WERI-Rb-1 (cell line): ENCODE results near the gene SEC23B.
"Not testable (repeated sequence)": the region's sequence is repeated elsewhere in the genome, so short reads cannot be mapped to it uniquely, and the experiment has no call there.

Source experiments
- DNase-seq: peaks from one replicate; pipeline ENCODE4 v3.0.0-alpha.2; 2020
- H3K27ac ChIP-seq: fragments of 250-450 bp; sonication (Bioruptor Pico); 2 replicates; pipeline ENCODE4 v1.5.1; 2020; ENCODE audit warnings: mild to moderate bottlenecking, moderate library complexity
- H3K27me3 ChIP-seq: fragments of 250-450 bp; sonication (Bioruptor Pico); 2 replicates; pipeline ENCODE4 v1.5.1; 2021; ENCODE audit warnings: mild to moderate bottlenecking, low read depth, moderate library complexity; ENCODE audit not compliant: insufficient read depth, severe bottlenecking
- H3K36me3 ChIP-seq: fragments of 250-450 bp; sonication (Bioruptor Pico); 2 replicates; pipeline ENCODE4 v1.5.1; 2020; ENCODE audit warnings: mild to moderate bottlenecking, moderate library complexity
- H3K4me3 ChIP-seq: 2 replicates; pipeline ENCODE4 v1.5.1; 2011; ENCODE audit warnings: low read depth, mild to moderate bottlenecking, control low read depth, low read length
- H3K9me3 ChIP-seq: fragments of 250-450 bp; sonication (Bioruptor Pico); 2 replicates; pipeline ENCODE4 v1.5.1; 2021; ENCODE audit warnings: mild to moderate bottlenecking, moderate library complexity; ENCODE audit not compliant: severe bottlenecking
- TF ChIP-seq, protein P1 (sequence below): IDR thresholded peaks from 2 replicates; pipeline ENCODE4 v1.5.1; 2011; ENCODE audit warnings: low read depth, mild to moderate bottlenecking, control low read depth, inconsistent platforms, low read length

SEC23B gene

DNA sequence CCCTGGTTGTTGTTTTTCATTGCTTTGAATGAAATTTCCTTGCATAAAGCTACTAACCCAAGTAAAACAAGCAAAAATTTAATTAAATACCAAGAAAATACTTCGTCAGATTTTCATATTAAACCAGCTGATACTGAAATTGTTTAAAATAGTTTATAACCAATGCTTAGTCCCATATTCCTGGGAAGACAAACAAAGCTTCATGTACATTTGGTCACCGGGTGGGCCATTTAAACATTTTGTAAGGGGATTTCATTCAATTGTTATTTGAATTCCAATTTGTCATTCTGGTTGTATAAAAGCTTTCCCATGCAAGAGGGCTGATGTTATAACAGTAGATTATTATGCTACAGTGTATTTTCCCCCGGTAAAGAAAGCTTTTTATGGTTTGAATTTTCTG lies 10.1 kb upstream of the SEC23B start:
- peak overlapping the region; percentile 84 for H3K27ac ChIP-seq
- DNase-seq, result no peak

DNA sequence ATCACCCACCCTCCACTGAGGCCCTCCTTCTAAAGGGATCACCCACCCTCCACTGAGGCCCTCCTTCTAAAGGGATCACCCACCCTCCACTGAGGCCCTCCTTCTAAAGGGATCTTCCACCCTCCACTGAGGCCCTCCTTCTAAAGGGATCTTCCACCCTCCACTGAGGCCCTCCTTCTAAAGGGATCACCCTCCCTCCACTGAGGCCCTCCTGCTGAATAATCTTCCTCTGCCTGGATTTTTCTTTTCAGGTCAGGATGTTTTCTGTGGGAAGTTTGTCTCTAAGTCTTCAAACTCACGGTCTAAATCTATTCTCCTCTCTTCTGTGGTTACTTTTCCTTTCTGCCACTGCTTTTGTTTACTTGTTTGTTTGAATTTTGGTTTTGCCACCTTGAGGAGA lies 6.1 kb upstream of the SEC23B start:
- H3K4me3 ChIP-seq, H3K36me3 ChIP-seq, DNase-seq, H3K27ac ChIP-seq, H3K9me3 ChIP-seq, H3K27me3 ChIP-seq: not testable (repeated sequence)

More for the DNA sequence above, 10.1 kb upstream of the SEC23B start:
- TF ChIP-seq, protein P1, sequence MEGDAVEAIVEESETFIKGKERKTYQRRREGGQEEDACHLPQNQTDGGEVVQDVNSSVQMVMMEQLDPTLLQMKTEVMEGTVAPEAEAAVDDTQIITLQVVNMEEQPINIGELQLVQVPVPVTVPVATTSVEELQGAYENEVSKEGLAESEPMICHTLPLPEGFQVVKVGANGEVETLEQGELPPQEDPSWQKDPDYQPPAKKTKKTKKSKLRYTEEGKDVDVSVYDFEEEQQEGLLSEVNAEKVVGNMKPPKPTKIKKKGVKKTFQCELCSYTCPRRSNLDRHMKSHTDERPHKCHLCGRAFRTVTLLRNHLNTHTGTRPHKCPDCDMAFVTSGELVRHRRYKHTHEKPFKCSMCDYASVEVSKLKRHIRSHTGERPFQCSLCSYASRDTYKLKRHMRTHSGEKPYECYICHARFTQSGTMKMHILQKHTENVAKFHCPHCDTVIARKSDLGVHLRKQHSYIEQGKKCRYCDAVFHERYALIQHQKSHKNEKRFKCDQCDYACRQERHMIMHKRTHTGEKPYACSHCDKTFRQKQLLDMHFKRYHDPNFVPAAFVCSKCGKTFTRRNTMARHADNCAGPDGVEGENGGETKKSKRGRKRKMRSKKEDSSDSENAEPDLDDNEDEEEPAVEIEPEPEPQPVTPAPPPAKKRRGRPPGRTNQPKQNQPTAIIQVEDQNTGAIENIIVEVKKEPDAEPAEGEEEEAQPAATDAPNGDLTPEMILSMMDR, result no peak
- Histone ChIP-seq H3K27me3 (no peaks in the 10 kb centered on the region), H3K36me3 (peaks cover 14% of the 10 kb centered on the region), H3K4me3 (peak overlapping the region; percentile 88), H3K9me3 (no peaks in the 10 kb centered on the region)

DNA sequence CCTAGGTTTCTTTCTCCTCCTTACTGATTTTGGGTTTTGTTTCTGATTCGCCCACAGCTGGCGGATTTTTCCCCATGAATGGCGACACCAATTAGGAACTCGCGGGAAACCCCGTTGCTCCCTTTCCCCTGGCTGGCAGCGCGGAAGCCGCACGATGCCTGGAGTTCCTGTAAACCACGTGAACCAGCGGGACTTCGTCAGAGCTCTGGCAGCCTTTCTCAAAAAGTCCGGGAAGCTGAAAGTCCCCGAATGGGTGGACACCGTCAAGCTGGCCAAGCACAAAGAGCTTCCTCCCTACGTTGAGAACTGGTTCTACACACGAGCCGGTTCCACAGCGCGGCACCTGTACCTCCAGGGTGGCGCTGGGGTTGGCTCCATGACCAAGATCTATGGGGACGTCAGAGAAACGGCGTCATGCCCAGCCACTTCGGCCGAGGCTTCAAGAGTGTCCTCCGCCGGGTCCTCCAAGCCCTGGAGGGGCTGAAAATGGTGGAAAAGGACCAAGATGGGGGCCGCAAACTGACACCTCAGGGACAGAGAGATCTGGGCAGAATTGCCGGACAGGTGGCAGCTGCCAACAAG lies 3.2 kb upstream of the SEC23B start:
- no peak overlapping the region for H3K27ac ChIP-seq
- TF ChIP-seq, protein P1, result no peak
- no peaks in the 10 kb centered on the region for H3K27me3 ChIP-seq
- H3K9me3 ChIP-seq, result no peaks in the 10 kb centered on the region
- no peak for DNase-seq
- H3K36me3 ChIP-seq, result peaks cover under 1% of the 10 kb centered on the region; the same call in 1 of the 2 replicates
- no peak overlapping the region for H3K4me3 ChIP-seq

DNA sequence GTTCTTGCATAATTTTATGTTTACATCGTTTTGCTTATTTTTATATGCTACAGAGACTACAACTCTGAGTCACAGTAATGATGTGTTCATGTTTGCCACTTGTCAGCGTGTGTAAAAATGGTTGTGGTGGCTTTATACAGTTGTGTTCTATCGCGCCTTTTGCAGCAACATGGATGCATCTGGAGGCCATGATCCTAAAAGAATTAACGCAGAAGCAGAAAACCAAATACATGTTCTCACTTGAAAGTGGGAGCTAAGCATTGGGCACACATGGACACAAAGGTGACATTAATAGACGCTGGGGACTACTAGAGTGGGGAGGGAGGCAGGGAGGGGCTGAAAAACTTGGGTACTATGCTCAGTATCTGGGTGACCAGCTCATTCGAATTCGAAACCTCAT lies 996 bp upstream of the SEC23B start:
- Histone ChIP-seq H3K27me3 (no peaks in the 10 kb centered on the region), H3K36me3 (peaks cover 21% of the 10 kb centered on the region), H3K27ac (peak overlapping the region; percentile 96), H3K9me3 (no peaks in the 10 kb centered on the region), H3K4me3 (peak overlapping the region; percentile 99)
- DNase-seq, result no peak
- TF ChIP-seq, protein P1, result no peak

DNA sequence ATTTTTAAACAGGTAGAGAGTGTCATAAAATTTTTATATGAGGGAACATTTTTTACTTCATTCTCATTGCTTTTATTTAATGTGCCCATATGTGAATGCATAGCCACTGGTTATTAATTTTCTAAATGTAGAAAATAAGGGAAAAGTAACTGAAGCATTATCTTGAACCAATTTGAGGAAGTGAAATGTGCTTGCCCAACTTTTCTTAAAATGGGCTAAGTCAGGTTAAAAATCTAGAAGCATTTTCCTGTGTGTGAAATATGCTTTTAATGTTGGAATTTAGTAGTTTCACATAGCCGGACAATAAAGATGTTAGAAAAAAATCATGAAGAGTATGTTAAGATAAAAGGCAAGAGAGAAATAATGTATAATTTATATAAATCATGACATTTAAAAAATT lies 3.8 kb downstream of the SEC23B start:
- Histone ChIP-seq H3K4me3 (no peak overlapping the region), H3K36me3 (peaks cover 61% of the 10 kb centered on the region), H3K27ac (no peak overlapping the region), H3K27me3 (no peaks in the 10 kb centered on the region), H3K9me3 (no peaks in the 10 kb centered on the region)
- no peak for DNase-seq
- TF ChIP-seq, protein P1, result no peak

DNA sequence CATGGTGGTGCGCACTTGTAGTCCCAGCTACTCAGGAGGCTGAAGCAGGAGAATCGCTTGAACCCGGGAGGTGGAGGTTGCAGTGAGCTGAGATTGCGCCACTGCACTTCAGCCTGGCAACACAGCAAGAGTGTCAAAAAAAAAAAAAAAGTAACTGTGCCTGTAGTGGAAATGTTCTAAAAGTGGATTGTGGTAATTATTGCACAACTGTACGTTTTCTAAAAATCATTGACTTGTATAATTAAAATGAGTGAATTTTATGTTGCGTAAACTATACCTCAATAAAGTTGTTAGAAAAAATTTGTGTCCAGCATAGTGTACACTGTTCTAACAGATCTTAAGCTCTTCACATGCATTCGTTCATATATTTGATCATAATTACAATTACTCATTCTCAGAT lies 5.5 kb downstream of the SEC23B start:
- H3K36me3 ChIP-seq, result peaks cover 61% of the 10 kb centered on the region
- TF ChIP-seq, protein P1, result no peak
- no peaks in the 10 kb centered on the region for H3K27me3 ChIP-seq
- H3K4me3 ChIP-seq, result no peak overlapping the region
- DNase-seq, result no peak
- H3K27ac ChIP-seq, result no peak overlapping the region
- no peaks in the 10 kb centered on the region for H3K9me3 ChIP-seq
